AML-193 (cell line): ENCODE data around the gene PRR23E.

Experiments used
- DNase-seq, 2 experiments: peaks; one replicate each; lab custom pipeline; 2025; lab: John Stamatoyannopoulos, UW

PRR23E gene

GRCh38 chr3:127228866-127229265 is 35.9 kb downstream of the PRR23E start:
- no peak for DNase-seq

- DNase-seq: no peak
These were observed 40.4 kb downstream of the PRR23E start for GRCh38 chr3:127233371-127233770.

GRCh38 chr3:127234778-127235177 is 41.8 kb downstream of the PRR23E start:
- no peak for DNase-seq

- no peak for DNase-seq
These were observed 42.8 kb downstream of the PRR23E start for GRCh38 chr3:127235706-127236105.

GRCh38 chr3:127237835-127238234 is 44.9 kb downstream of the PRR23E start:
- no peak for DNase-seq

GRCh38 chr3:127238602-127239001 is 45.7 kb downstream of the PRR23E start:
- DNase-seq: no peak

GRCh38 chr3:127247292-127247691 is 54.4 kb downstream of the PRR23E start:
- DNase-seq: no peak
